ENCODE results near the gene TSPAN5. TPM values are rescaled to one million over a fixed set of nuclear protein-coding genes. Genes with fewer than 3 reads are reported as not detected.

The TSPAN5 gene
- total and polyA plus RNA-seq, 8 donors: 0.23 to 2.6 (median 1.2) TPM

- Histone ChIP-seq H3K27ac (no peak overlapping the region), H3K9me3 (no peaks in the 10 kb centered on the region), H3K4me1 (peaks cover 0 to 7% (median 3%) of the 10 kb centered on the region in 3 donors), H3K27me3 (no peaks in the 10 kb centered on the region), H3K4me3 (no peak overlapping the region), H3K36me3 (no peaks in the 10 kb centered on the region)
- intact Hi-C loops (cut with DNase I): no loop called here
- TF ChIP-seq CTCF (IDR thresholded peaks at IDR 0.05): no peak
- FAIRE-seq: no peak
- no peak for DNase-seq
- WGBS, 2 donors: 97 to 99% methylated on average over 4 of the region's 4 CpGs
- ATAC-seq: no peak
These were observed 6.5 kb upstream of the TSPAN5 start for GRCh38 chr4:98664959-98665358.

GRCh38 chr4:98663226-98664006 lies 5.0 kb upstream of the TSPAN5 start:
- Histone ChIP-seq H3K36me3 (no peaks in the 10 kb centered on the region), H3K4me1 (peaks cover 0 to 8% (median 7%) of the 10 kb centered on the region in 3 donors), H3K27ac (no peak overlapping the region), H3K9me3 (no peaks in the 10 kb centered on the region), H3K4me3 (no peak overlapping the region), H3K27me3 (no peaks in the 10 kb centered on the region)
- no peak for TF ChIP-seq CTCF (IDR thresholded peaks at IDR 0.05)
- intact Hi-C loops (cut with DNase I): no loop called here
- peak in 1 of 4 donors; percentile 9 for ATAC-seq
- no peak for DNase-seq
- WGBS, 2 donors: 73 to 77% methylated on average over 10 of the region's 10 CpGs
- FAIRE-seq: no peak

- intact Hi-C loops (cut with DNase I): no loop called here
- Histone ChIP-seq H3K36me3 (no peaks in the 10 kb centered on the region), H3K4me1 (peaks cover 2 to 8% (median 7%) of the 10 kb centered on the region in 3 donors), H3K27me3 (no peaks in the 10 kb centered on the region), H3K27ac (no peak overlapping the region), H3K9me3 (no peaks in the 10 kb centered on the region), H3K4me3 (no peak overlapping the region)
- no peak for ATAC-seq
- DNase-seq: no peak
- FAIRE-seq: no peak
- TF ChIP-seq CTCF (IDR thresholded peaks at IDR 0.05): no peak
- WGBS, 2 donors: 36 to 38% methylated on average over 7 of the region's 7 CpGs
These were observed 4.3 kb upstream of the TSPAN5 start for GRCh38 chr4:98662626-98663225.

GRCh38 chr4:98662055-98662453 lies 3.6 kb upstream of the TSPAN5 start:
- WGBS, 2 donors: 47 to 50% methylated on average over 4 of the region's 4 CpGs
- no peaks in the 10 kb centered on the region for H3K36me3 ChIP-seq
- TF ChIP-seq CTCF (IDR thresholded peaks at IDR 0.05): no peak
- peaks cover 9 to 11% (median 10%) of the 10 kb centered on the region in 3 donors for H3K4me1 ChIP-seq
- H3K27me3 ChIP-seq: no peaks in the 10 kb centered on the region
- DNase-seq (no peak), FAIRE-seq (no peak), ATAC-seq (no peak)
- no peaks in the 10 kb centered on the region for H3K9me3 ChIP-seq
- H3K27ac ChIP-seq: no peak overlapping the region
- H3K4me3 ChIP-seq: no peak overlapping the region
- intact Hi-C loops (cut with DNase I): no loop called here

Data from pancreas (tissue), 10 donors.